GM06990 (cell line): ENCODE measurements around the gene VCAN.

Experiments used
- DNase-seq: peaks from one replicate; pipeline ENCODE4 v3.0.0-alpha.2; 2011; ENCODE audit not compliant: insufficient read length; ENCODE audit errors: extremely low read depth
- H3K27me3 ChIP-seq: replicated peaks from 2 replicates; pipeline ENCODE4 v1.6.0; 2011; ENCODE audit warnings: low read length; ENCODE audit not compliant: control insufficient read depth, insufficient read depth
- H3K36me3 ChIP-seq: 2 replicates; pipeline ENCODE4 v1.5.1; 2011; ENCODE audit warnings: low read length; ENCODE audit not compliant: control insufficient read depth, insufficient read depth
- H3K4me3 ChIP-seq: replicated peaks from 2 replicates; pipeline ENCODE4 v1.5.1; 2011; ENCODE audit warnings: low read depth, mild to moderate bottlenecking, control low read depth, low read length
- TF ChIP-seq, protein P1 (sequence below): IDR thresholded peaks from 2 replicates; pipeline ENCODE4 v1.5.1; 2011; ENCODE audit warnings: low read length, control low read depth, mild to moderate bottlenecking, inconsistent platforms; ENCODE audit not compliant: insufficient read depth, poor library complexity, severe bottlenecking

The VCAN gene

GRCh38 chr5:83482961-83483360 lies 11.4 kb downstream of the VCAN start:
- Histone ChIP-seq H3K4me3 (no peak overlapping the region), H3K36me3 (no peaks in the 10 kb centered on the region), H3K27me3 (no peaks in the 10 kb centered on the region)
- no peak for DNase-seq
- TF ChIP-seq, protein P1, sequence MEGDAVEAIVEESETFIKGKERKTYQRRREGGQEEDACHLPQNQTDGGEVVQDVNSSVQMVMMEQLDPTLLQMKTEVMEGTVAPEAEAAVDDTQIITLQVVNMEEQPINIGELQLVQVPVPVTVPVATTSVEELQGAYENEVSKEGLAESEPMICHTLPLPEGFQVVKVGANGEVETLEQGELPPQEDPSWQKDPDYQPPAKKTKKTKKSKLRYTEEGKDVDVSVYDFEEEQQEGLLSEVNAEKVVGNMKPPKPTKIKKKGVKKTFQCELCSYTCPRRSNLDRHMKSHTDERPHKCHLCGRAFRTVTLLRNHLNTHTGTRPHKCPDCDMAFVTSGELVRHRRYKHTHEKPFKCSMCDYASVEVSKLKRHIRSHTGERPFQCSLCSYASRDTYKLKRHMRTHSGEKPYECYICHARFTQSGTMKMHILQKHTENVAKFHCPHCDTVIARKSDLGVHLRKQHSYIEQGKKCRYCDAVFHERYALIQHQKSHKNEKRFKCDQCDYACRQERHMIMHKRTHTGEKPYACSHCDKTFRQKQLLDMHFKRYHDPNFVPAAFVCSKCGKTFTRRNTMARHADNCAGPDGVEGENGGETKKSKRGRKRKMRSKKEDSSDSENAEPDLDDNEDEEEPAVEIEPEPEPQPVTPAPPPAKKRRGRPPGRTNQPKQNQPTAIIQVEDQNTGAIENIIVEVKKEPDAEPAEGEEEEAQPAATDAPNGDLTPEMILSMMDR: no peak

- TF ChIP-seq, protein P1: no peak
- no peaks in the 10 kb centered on the region for H3K27me3 ChIP-seq
- no peak for DNase-seq
- no peaks in the 10 kb centered on the region for H3K36me3 ChIP-seq
- H3K4me3 ChIP-seq: no peak overlapping the region
These were observed 12.8 kb downstream of the VCAN start for GRCh38 chr5:83484294-83484693.

- no peak for DNase-seq
- H3K27me3 ChIP-seq: no peaks in the 10 kb centered on the region
- TF ChIP-seq, protein P1: no peak
- no peak overlapping the region for H3K4me3 ChIP-seq
- no peaks in the 10 kb centered on the region for H3K36me3 ChIP-seq
These were observed 14.3 kb downstream of the VCAN start for GRCh38 chr5:83485842-83486241.

- TF ChIP-seq, protein P1: no peak
- no peak for DNase-seq
- H3K36me3 ChIP-seq: no peaks in the 10 kb centered on the region
- no peaks in the 10 kb centered on the region for H3K27me3 ChIP-seq
- no peak overlapping the region for H3K4me3 ChIP-seq
These were observed 15.6 kb downstream of the VCAN start for GRCh38 chr5:83487155-83487554.

DNA sequence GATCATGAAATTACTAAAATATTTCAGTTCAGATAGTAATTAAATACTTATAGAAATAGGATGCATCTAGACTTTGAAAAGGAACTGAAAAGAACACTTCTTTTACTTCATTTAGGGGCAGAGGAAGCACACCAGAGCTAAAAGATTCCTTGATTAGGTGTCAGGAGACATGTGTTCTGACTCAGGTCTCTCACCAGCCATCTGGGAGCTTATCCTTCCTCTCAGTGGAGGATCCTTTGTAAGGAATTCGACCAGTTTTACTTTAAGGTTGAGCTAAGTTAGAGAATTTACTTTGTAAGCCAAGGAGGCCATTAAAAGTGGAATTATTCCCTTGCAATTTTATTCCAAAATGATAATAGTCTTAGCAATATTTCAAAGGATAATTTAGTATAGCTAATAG lies 16.7 kb downstream of the VCAN start:
- no peak for DNase-seq
- Histone ChIP-seq H3K27me3 (no peaks in the 10 kb centered on the region), H3K4me3 (no peak overlapping the region), H3K36me3 (no peaks in the 10 kb centered on the region)
- TF ChIP-seq, protein P1: no peak

GRCh38 chr5:83488821-83489220 lies 17.3 kb downstream of the VCAN start:
- DNase-seq: no peak
- H3K4me3 ChIP-seq: no peak overlapping the region
- no peaks in the 10 kb centered on the region for H3K36me3 ChIP-seq
- TF ChIP-seq, protein P1: no peak
- H3K27me3 ChIP-seq: no peaks in the 10 kb centered on the region
